Trophoblast cell (in vitro differentiated cells and primary cell): ENCODE measurements around the gene NDUFB3.

ENCODE experiments used
- DNase-seq, 2 donors: peaks; one replicate each; pipeline ENCODE4 v3.0.0-alpha.2; 2016
- H2AFZ ChIP-seq: 2 replicates; pipeline ENCODE4 v1.6.1; 2013; ENCODE audit warnings: low read length, moderate library complexity, mild to moderate bottlenecking; ENCODE audit not compliant: insufficient read depth, poor library complexity
- H2AK5ac ChIP-seq: 2 replicates; pipeline ENCODE4 v1.6.1; 2013; ENCODE audit warnings: mild to moderate bottlenecking, low read length
- H2BK120ac ChIP-seq: 2 replicates; pipeline ENCODE4 v1.6.1; 2013; ENCODE audit warnings: low read length, mild to moderate bottlenecking, moderate library complexity; ENCODE audit not compliant: insufficient read depth, poor library complexity
- H2BK12ac ChIP-seq: 2 replicates; pipeline ENCODE4 v1.6.1; 2013; ENCODE audit warnings: mild to moderate bottlenecking, low read length, moderate library complexity
- H2BK5ac ChIP-seq: 2 replicates; pipeline ENCODE4 v1.6.1; 2013; ENCODE audit warnings: low read length, low read depth, moderate library complexity, mild to moderate bottlenecking; ENCODE audit not compliant: poor library complexity
- H3K14ac ChIP-seq: 2 replicates; pipeline ENCODE4 v1.6.1; 2013; ENCODE audit warnings: mild to moderate bottlenecking, low read length
- H3K18ac ChIP-seq: 2 replicates; pipeline ENCODE4 v1.6.1; 2013; ENCODE audit warnings: mild to moderate bottlenecking, low read length
- H3K23ac ChIP-seq: 2 replicates; pipeline ENCODE4 v1.6.1; 2013; ENCODE audit warnings: low read length
- H3K27ac ChIP-seq: 2 replicates; pipeline ENCODE4 v1.5.1; 2013; ENCODE audit warnings: low read depth, mild to moderate bottlenecking, inconsistent platforms, low read length, moderate library complexity
- H3K27me3 ChIP-seq: 2 replicates; pipeline ENCODE4 v1.6.1; 2013; ENCODE audit warnings: inconsistent platforms, mild to moderate bottlenecking, low read length, moderate library complexity; ENCODE audit not compliant: insufficient read depth
- H3K36me3 ChIP-seq, 2 experiments: 1 replicate in 1 of 2; 2 replicates in 1 of 2; pipeline ENCODE4 v1.6.1; 2013; ENCODE audit warnings: low read length in 2 of 2, mild to moderate bottlenecking in 2 of 2, moderate library complexity in 1 of 2; ENCODE audit not compliant: insufficient read depth in 2 of 2, control insufficient read depth in 1 of 2
- H3K4ac ChIP-seq: 2 replicates; pipeline ENCODE4 v1.6.1; 2013; ENCODE audit warnings: low read depth, mild to moderate bottlenecking, low read length, moderate library complexity
- H3K4me1 ChIP-seq, 2 experiments: 1 replicate in 1 of 2; 2 replicates in 1 of 2; pipeline ENCODE4 v1.6.1; 2013; ENCODE audit warnings: low read length in 2 of 2, mild to moderate bottlenecking in 2 of 2, moderate library complexity in 1 of 2; ENCODE audit not compliant: insufficient read depth in 2 of 2, control insufficient read depth in 1 of 2
- H3K4me2 ChIP-seq: 2 replicates; pipeline ENCODE4 v1.6.1; 2013; ENCODE audit warnings: inconsistent platforms, mild to moderate bottlenecking, low read length, moderate library complexity
- H3K4me3 ChIP-seq: 2 replicates; pipeline ENCODE4 v1.5.1; 2013; ENCODE audit warnings: mild to moderate bottlenecking, low read depth, low read length, inconsistent platforms
- H3K79me1 ChIP-seq: one replicate; pipeline ENCODE4 v1.6.1; 2013; ENCODE audit warnings: low read length
- H3K79me2 ChIP-seq: 2 replicates; pipeline ENCODE4 v1.6.1; 2013; ENCODE audit warnings: low read length, mild to moderate bottlenecking; ENCODE audit not compliant: control insufficient read depth, insufficient read depth, poor library complexity
- H3K9ac ChIP-seq: 2 replicates; pipeline ENCODE4 v1.6.1; 2013; ENCODE audit warnings: mild to moderate bottlenecking, low read length
- H3K9me3 ChIP-seq: 2 replicates; pipeline ENCODE4 v1.6.1; 2013; ENCODE audit warnings: low read depth, mild to moderate bottlenecking, control low read depth, inconsistent platforms, low read length; ENCODE audit not compliant: insufficient read depth
- H4K12ac ChIP-seq: 2 replicates; pipeline ENCODE4 v1.6.1; 2013; ENCODE audit warnings: low read depth, mild to moderate bottlenecking, low read length, moderate library complexity
- H4K8ac ChIP-seq: 2 replicates; pipeline ENCODE4 v1.6.1; 2013; ENCODE audit warnings: low read depth, mild to moderate bottlenecking, low read length, moderate library complexity
- H4K91ac ChIP-seq: one replicate; pipeline ENCODE4 v1.6.1; 2013; ENCODE audit warnings: low read depth, mild to moderate bottlenecking, low read length, moderate library complexity
- WGBS: extraction: QIAGEN DNeasy Blood & Tissue Kit; methylation state at CpG from one replicate; pipeline ENCODE4 v1.1.7; 2013; ENCODE audit warnings: missing lambda C conversion rate; ENCODE audit not compliant: insufficient read length, insufficient coverage; ENCODE audit errors: extremely low coverage; 5-methylcytosine and 5-hydroxymethylcytosine counted together

Gene NDUFB3

GRCh38 chr2:201127570-201127969 is 55.8 kb downstream of the NDUFB3 start:
- H3K79me1 ChIP-seq, result peaks cover 7% of the 10 kb centered on the region
- peak overlapping the region; percentile 91 for H2AK5ac ChIP-seq
- H4K8ac ChIP-seq, result no peak overlapping the region
- peak overlapping the region; percentile 43 for H3K4ac ChIP-seq
- no peak overlapping the region for H3K4me3 ChIP-seq
- H3K4me2 ChIP-seq, result no peak overlapping the region
- no peak overlapping the region for H2AFZ ChIP-seq
- H3K4me1 ChIP-seq, result peaks cover 26 to 31% of the 10 kb centered on the region in 2 experiments
- WGBS, result no CpG with 5 or more reads among the region's 5 CpGs
- DNase-seq, result no peak
- no peak overlapping the region for H3K14ac ChIP-seq
- peak overlapping the region; percentile 38 for H2BK120ac ChIP-seq
- H4K91ac ChIP-seq, result no peak overlapping the region
- H2BK5ac ChIP-seq, result no peak overlapping the region
- H3K18ac ChIP-seq, result no peak overlapping the region
- H3K27me3 ChIP-seq, result no peaks in the 10 kb centered on the region
- no peaks in the 10 kb centered on the region for H3K36me3 ChIP-seq
- no peak overlapping the region for H3K9ac ChIP-seq
- no peaks in the 10 kb centered on the region for H3K79me2 ChIP-seq
- H3K9me3 ChIP-seq, result no peaks in the 10 kb centered on the region
- H4K12ac ChIP-seq, result no peak overlapping the region
- H3K27ac ChIP-seq, result no peak overlapping the region
- peak overlapping the region; percentile 65 for H2BK12ac ChIP-seq
- no peak overlapping the region for H3K23ac ChIP-seq

GRCh38 chr2:201128033-201128432 is 56.2 kb downstream of the NDUFB3 start:
- Histone ChIP-seq H3K79me2 (no peaks in the 10 kb centered on the region), H3K4me2 (no peak overlapping the region), H3K27ac (no peak overlapping the region), H3K18ac (no peak overlapping the region), H2BK5ac (no peak overlapping the region), H3K9ac (no peak overlapping the region), H4K12ac (no peak overlapping the region), H3K4me1 (peaks cover 26 to 31% of the 10 kb centered on the region in 2 experiments), H2BK120ac (no peak overlapping the region), H2AFZ (no peak overlapping the region), H3K4me3 (no peak overlapping the region), H4K91ac (no peak overlapping the region), H3K36me3 (no peaks in the 10 kb centered on the region), H3K23ac (no peak overlapping the region), H2AK5ac (no peak overlapping the region), H3K9me3 (no peaks in the 10 kb centered on the region), H2BK12ac (no peak overlapping the region), H3K14ac (no peak overlapping the region), H3K79me1 (peaks cover 7% of the 10 kb centered on the region), H3K27me3 (no peaks in the 10 kb centered on the region), H3K4ac (no peak overlapping the region), H4K8ac (no peak overlapping the region)
- no peak for DNase-seq
- WGBS, result no CpG with 5 or more reads among the region's 1 CpG

DNA sequence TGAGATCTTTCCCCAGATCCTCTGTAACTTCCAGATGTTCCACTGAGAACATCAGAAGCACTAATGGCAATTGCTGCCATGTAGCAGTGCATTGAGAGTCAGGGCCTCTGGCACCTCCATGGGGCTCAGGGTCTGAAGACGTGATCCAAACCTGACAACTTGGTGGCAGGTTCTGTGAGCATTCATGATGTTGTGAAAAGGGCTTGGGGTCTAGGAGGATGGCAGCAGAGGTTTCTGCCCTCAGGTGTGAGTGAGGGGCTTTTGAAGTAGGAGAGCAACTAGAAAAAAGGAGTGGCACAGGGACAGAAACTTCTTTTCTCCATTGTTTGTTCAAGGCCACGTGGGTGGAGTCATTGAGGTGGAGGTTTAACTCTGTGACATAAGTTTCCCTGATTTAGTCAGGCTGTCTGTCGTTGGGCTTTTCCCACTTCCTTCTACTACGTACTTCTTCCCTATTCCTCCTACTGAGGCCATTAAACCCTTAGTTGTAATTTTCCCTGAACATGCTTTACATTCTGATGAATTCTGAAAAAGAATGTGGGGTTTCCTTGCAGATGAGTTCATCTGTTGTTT is 57.2 kb downstream of the NDUFB3 start:
- H3K79me1 ChIP-seq, result peaks cover 7% of the 10 kb centered on the region
- no peak overlapping the region for H3K9ac ChIP-seq
- H4K91ac ChIP-seq, result peak overlapping the region; percentile 15
- H3K27me3 ChIP-seq, result no peaks in the 10 kb centered on the region
- no peak overlapping the region for H4K8ac ChIP-seq
- H2BK5ac ChIP-seq, result no peak overlapping the region
- H2BK12ac ChIP-seq, result peak overlapping the region; percentile 9
- peaks cover 26% of the 10 kb centered on the region in 2 experiments for H3K4me1 ChIP-seq
- peak; percentile 58 to 70 for DNase-seq
- no peaks in the 10 kb centered on the region for H3K36me3 ChIP-seq
- H3K14ac ChIP-seq, result no peak overlapping the region
- no peak overlapping the region for H3K27ac ChIP-seq
- H2BK120ac ChIP-seq, result no peak overlapping the region
- no peak overlapping the region for H3K4me2 ChIP-seq
- no peak overlapping the region for H3K23ac ChIP-seq
- no peak overlapping the region for H4K12ac ChIP-seq
- no CpG with 5 or more reads among the region's 4 CpGs for WGBS
- H2AFZ ChIP-seq, result no peak overlapping the region
- H2AK5ac ChIP-seq, result no peak overlapping the region
- no peak overlapping the region for H3K4ac ChIP-seq
- H3K18ac ChIP-seq, result no peak overlapping the region
- no peaks in the 10 kb centered on the region for H3K9me3 ChIP-seq
- H3K4me3 ChIP-seq, result no peak overlapping the region
- H3K79me2 ChIP-seq, result no peaks in the 10 kb centered on the region

DNA sequence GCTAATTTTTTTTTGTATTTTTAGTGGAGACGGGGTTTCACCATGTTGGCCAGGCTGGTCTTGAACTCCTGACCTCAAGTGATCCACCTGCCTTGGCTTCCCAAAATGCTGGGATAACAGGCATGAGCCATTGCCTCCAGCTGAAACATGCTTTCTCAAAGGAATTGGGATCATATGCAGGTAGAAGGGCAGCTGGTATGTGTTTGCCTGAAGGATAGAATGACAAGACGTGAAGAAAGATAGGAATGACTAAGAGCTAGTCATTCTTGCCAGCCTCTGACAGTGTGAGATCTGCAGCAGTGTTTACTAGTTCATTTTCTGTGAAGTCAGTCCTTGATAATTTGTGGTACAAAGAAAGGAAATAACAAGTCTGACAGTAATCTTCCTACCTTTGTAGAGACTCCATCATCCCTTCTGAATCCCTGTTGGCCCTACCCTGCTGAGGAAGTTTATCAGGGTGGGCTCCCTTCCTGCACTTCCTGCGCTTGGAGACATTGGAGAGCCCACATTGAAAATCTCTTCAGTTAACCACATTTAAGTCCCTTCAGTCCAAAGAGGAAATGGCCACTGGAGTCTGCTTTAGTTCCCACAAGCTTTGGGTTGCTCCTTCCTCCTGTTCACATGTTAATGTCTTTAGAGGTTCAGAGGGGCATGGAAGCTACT is 58.9 kb downstream of the NDUFB3 start:
- Histone ChIP-seq H3K23ac (no peak overlapping the region), H4K8ac (no peak overlapping the region), H3K14ac (no peak overlapping the region), H3K4me3 (no peak overlapping the region), H2BK5ac (no peak overlapping the region), H4K12ac (no peak overlapping the region), H2AFZ (no peak overlapping the region), H4K91ac (peak overlapping the region; percentile 33), H3K27ac (peak overlapping the region; percentile 43), H3K18ac (no peak overlapping the region), H3K9me3 (no peaks in the 10 kb centered on the region), H3K4me1 (peaks cover 16 to 18% of the 10 kb centered on the region in 2 experiments), H2AK5ac (no peak overlapping the region), H3K9ac (no peak overlapping the region), H2BK12ac (no peak overlapping the region), H3K4me2 (no peak overlapping the region), H2BK120ac (no peak overlapping the region), H3K36me3 (no peaks in the 10 kb centered on the region), H3K27me3 (no peaks in the 10 kb centered on the region), H3K79me2 (no peaks in the 10 kb centered on the region), H3K4ac (no peak overlapping the region), H3K79me1 (peaks cover 4% of the 10 kb centered on the region)
- peak; percentile 88 to 91 for DNase-seq
- no CpG with 5 or more reads among the region's 3 CpGs for WGBS
